AG04450 (cell line): ENCODE measurements around the gene INSL6. TPM values are rescaled to one million over a fixed set of nuclear protein-coding genes. Genes with fewer than 3 reads are reported as not detected.

Experiments used
- CTCF ChIA-PET: fragments of 300-600, 350-600 bp; formaldehyde crosslinking; extraction: SDS; loops from one replicate; lab custom pipeline; 2022; ENCODE audit warnings: antibody characterized with exemption, inconsistent platforms; lab: Charles Lee
- POLR2A ChIA-PET: fragments of 350-600 bp; formaldehyde crosslinking; extraction: SDS; loops from one replicate; lab custom pipeline; 2021; ENCODE audit warnings: antibody characterized with exemption, inconsistent platforms; lab: Yijun Ruan, JAX
- DNase-seq: peaks from one replicate; pipeline ENCODE4 v3.0.0-alpha.2; 2011; ENCODE audit warnings: low read depth, low spot score
- H3K27ac ChIP-seq: one replicate; pipeline ENCODE4 v1.5.1; 2012; ENCODE audit warnings: low read depth, low read length, control low read depth
- H3K27me3 ChIP-seq: one replicate; pipeline ENCODE4 v1.6.0; 2012; ENCODE audit warnings: low read length; ENCODE audit not compliant: control insufficient read depth, insufficient read depth
- H3K4me3 ChIP-seq: 2 replicates; pipeline ENCODE4 v1.5.1; 2011; ENCODE audit warnings: mild to moderate bottlenecking, low read depth, low read length, control low read depth
- H3K9me3 ChIP-seq: 2 replicates; pipeline ENCODE4 v1.5.1; 2012; ENCODE audit warnings: low read length; ENCODE audit not compliant: control insufficient read depth, insufficient read depth
- polyA minus RNA-seq: library from RNA; depleted of rRNA, polyadenylated mRNA; stranded (reverse); fragments of >200 nt; gene quantifications from 2 replicates; pipeline ENCODE4 v1.2.3, GENCODE V29; 2011; rRNA and poly(A)+ RNA removed
- polyA plus RNA-seq: library from polyadenylated mRNA; depleted of rRNA; stranded (reverse); fragments of >200 nt; gene quantifications from 2 replicates; pipeline ENCODE4 v1.2.3, GENCODE V29; 2011; rRNA removed
- TF ChIP-seq, protein P1 (sequence below): IDR thresholded peaks from 2 replicates; pipeline ENCODE4 v1.5.1; 2011; ENCODE audit warnings: low read depth, low read length, control low read depth, inconsistent platforms

INSL6 gene, protein sequence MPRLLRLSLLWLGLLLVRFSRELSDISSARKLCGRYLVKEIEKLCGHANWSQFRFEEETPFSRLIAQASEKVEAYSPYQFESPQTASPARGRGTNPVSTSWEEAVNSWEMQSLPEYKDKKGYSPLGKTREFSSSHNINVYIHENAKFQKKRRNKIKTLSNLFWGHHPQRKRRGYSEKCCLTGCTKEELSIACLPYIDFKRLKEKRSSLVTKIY
- not detected in 2 replicates for polyA plus RNA-seq
- not detected in 2 replicates for polyA minus RNA-seq

DNA sequence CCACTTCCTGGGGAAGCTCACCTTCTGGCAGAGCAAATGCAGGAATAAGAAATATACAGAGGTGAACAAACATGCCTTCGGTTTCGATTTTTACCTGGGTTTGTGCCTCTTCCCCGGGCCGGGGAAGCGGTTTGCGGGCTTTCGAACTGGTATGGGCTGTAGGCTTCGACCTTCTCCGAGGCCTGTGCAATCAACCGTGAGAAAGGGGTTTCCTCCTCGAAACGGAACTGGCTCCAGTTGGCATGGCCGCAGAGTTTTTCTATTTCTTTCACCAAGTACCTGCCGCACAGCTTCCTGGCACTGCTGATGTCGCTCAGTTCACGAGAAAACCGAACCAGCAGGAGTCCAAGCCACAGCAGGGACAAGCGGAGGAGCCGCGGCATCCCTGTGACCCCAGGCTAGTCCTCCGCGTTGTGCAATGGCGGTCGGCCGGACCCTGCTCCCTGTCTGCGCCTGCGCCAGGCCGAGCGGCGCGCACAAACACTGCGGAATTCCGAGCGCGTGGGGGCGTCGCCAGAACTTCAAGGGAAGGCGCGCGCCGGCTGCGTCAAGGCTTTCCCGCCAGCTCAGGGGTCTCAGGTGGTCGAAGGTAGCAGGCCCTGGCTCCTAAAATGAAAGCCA, at the start of gene INSL6:
Gene INSL6 (minus strand): TSS at position 420 of the 621 bp plus-strand sequence. CDS start 37 bp downstream, at position 383.
- CTCF ChIA-PET = interaction anchor here (0.6 to 7.2 kb wide), 23 partner anchors 8 to 581 kb away, joined by 3 to 109 read pairs (median 3); no protein-coding TSS in a partner anchor
- no peak within 1 kb of the TSS for H3K4me3 ChIP-seq
- H3K9me3 ChIP-seq = no peaks in the 10 kb centered on the region; the same call in 1 of the 2 replicates
- DNase-seq = no peak
- TF ChIP-seq, protein P1, sequence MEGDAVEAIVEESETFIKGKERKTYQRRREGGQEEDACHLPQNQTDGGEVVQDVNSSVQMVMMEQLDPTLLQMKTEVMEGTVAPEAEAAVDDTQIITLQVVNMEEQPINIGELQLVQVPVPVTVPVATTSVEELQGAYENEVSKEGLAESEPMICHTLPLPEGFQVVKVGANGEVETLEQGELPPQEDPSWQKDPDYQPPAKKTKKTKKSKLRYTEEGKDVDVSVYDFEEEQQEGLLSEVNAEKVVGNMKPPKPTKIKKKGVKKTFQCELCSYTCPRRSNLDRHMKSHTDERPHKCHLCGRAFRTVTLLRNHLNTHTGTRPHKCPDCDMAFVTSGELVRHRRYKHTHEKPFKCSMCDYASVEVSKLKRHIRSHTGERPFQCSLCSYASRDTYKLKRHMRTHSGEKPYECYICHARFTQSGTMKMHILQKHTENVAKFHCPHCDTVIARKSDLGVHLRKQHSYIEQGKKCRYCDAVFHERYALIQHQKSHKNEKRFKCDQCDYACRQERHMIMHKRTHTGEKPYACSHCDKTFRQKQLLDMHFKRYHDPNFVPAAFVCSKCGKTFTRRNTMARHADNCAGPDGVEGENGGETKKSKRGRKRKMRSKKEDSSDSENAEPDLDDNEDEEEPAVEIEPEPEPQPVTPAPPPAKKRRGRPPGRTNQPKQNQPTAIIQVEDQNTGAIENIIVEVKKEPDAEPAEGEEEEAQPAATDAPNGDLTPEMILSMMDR = no peak
- no peaks in the 10 kb centered on the region for H3K27me3 ChIP-seq
- H3K27ac ChIP-seq = no peak within 1 kb of the TSS
- POLR2A ChIA-PET = no interaction called here

DNA sequence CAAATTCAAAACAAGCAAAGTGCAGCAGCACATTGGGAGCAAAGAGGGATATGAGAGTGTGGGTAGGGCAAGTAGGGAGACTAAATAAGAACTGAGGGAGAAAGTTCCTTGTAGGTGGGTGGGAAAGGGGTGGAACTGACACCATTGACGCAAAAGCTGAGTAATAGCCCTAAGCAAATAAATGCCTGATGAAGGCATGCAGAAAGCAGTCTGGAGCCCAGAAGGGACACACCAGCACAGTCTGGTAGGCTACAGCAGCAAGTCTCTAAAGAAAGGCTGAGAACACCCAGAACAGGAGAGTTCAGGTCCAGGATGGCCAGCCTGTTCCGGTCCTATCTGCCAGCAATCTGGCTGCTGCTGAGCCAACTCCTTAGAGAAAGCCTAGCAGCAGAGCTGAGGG, 45.8 kb upstream of the INSL6 start, which contains the start of gene INSL4:
Gene INSL4 (plus strand): TSS at position 208 of the 400 bp plus-strand sequence. CDS start 105 bp downstream, at position 313.
- no peaks in the 10 kb centered on the region for H3K27me3 ChIP-seq
- TF ChIP-seq, protein P1 = no peak
- no peak within 1 kb of the TSS for H3K4me3 ChIP-seq
- no peak within 1 kb of the TSS for H3K27ac ChIP-seq
- H3K9me3 ChIP-seq = no peaks in the 10 kb centered on the region
- CTCF ChIA-PET = no interaction called here
- POLR2A ChIA-PET = no interaction called here
- no peak for DNase-seq

DNA sequence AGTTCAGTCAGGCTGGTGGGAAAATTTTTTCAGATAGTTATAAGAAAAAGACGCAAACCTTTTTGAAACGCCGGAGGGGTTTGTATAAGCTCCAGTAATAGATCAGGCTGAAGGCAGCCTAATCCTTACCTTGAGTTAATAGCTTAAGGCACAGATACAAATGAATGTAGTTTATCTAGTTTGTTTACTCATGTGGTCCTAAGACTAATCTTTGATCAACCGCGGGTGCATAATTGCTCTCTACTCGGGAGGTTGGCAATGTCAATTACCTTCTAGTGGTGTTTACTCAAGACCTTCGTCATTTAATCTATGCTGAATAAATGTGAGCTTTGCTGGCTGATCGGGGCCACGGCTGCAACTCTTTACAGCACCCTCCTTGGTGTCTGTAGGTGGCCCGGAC, 45.1 kb upstream of the INSL6 start:
- ChIA-PET POLR2A (no interaction called here), CTCF (no interaction called here)
- DNase-seq = no peak
- Histone ChIP-seq H3K4me3 (no peak overlapping the region), H3K27me3 (no peaks in the 10 kb centered on the region), H3K9me3 (no peaks in the 10 kb centered on the region), H3K27ac (no peak overlapping the region)
- TF ChIP-seq, protein P1 = no peak

DNA sequence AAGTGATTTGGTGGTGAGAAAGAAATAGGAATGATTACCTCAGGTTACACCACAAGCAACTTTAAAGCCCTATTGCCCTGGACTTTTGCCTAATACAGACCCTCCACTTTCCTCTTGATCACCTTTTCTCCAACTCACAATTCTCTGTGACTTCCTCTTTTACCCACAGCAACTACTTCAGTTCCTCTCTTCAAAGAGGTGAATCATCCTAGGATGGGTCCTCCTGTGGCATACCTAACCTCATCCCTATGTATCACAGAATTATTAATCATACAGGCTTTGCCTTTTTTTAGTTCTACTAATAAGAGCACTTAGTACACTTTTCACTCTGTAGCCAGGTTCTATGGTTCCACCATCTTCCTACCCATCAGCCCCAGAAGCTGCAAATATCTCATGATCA, 19.6 kb upstream of the INSL6 start:
- DNase-seq = no peak
- Histone ChIP-seq H3K4me3 (no peak overlapping the region), H3K27me3 (no peaks in the 10 kb centered on the region), H3K9me3 (no peaks in the 10 kb centered on the region), H3K27ac (no peak overlapping the region)
- CTCF ChIA-PET = no interaction called here
- TF ChIP-seq, protein P1 = no peak
- POLR2A ChIA-PET = no interaction called here

DNA sequence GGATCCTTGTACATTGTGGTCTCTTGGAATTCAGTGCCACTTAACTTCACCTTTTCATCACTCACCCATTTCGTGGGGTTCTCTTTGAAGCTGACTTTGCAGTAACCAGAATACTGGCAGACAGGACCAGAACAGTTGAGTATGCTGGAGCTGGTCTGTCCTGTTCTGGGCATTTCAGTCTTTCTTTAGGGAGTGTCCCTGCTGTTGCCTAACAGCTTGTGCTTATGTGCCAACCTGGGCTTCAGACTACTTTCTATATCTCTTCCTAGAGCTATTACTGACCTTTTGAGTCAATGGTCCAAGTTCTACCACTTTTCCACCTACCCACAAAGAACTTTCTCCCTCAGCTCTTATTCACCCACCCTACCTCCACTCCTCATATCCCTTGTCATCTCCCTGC, 10.0 kb upstream of the INSL6 start:
- CTCF ChIA-PET = interaction anchor here (2.2 kb wide), 1 partner anchor 9 kb away, joined by 12 read pairs; no protein-coding TSS in a partner anchor
- no peaks in the 10 kb centered on the region for H3K9me3 ChIP-seq
- no peak overlapping the region for H3K4me3 ChIP-seq
- no peak overlapping the region for H3K27ac ChIP-seq
- DNase-seq = no peak
- H3K27me3 ChIP-seq = no peaks in the 10 kb centered on the region
- POLR2A ChIA-PET = no interaction called here
- TF ChIP-seq, protein P1 = no peak
